ENCODE data around the gene LLGL2.

Gene LLGL2

DNA sequence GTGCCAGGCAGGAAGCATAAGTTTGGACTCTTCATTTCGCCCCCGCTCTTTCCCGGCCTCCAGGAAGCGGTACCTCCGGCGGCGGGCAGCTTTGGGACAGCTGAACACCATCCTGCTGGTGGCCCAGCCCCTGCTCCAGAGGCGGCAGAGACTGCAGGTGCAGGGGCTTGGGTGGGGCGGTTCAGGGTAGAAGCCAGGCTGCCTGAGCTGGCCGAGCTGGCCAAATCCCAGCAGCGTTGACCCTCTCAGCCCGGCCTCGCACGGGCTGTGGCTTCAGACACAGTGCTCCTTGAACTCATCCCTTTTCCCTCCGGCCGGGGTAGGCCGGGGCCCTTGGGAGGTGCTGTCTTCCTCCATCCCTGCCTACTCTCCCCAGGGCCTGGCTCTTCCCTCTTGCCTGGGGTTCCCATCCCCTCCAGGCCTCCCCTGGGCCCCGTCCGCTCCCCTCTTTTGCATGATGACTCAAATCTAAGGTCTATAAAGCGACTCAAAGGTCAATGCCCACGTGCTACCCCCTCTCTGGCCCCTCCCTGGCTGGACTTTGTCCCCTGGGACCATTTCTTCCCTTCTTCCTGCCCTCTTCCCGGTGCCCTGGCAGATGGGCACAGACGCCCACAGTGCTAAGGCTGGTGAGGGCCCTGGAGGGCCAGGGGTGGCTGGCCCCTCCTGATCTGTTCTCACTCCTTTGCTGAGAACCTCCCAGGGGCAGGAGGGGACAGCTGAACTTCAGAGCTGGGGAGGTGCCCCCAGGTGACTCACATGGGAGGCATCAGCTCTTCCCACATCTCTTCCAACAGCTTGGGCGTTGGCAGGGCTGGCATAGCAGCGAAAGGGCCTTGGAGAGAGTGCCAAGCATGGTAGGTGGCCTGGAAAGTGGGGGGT lies 84.8 kb downstream of the LLGL2 start:
- Histone ChIP-seq H3K36me3 (ENCODE audit: insufficient read depth, low read length) (no peaks in the 10 kb centered on the region), H3K4me1 (ENCODE audit: control insufficient read depth, insufficient read depth, low read length) (peaks cover 6% of the 10 kb centered on the region), H3K9ac (ENCODE audit: low read depth, low read length) (no peak overlapping the region), H3K4me3 (ENCODE audit: low read length) (no peak overlapping the region), H3K4me2 (ENCODE audit: low read length) (no peak overlapping the region), H3K9me3 (replicated peaks; ENCODE audit: low read length) (no peaks in the 10 kb centered on the region), H3K27me3 (ENCODE audit: control insufficient read depth, insufficient read depth, low read length) (no peaks in the 10 kb centered on the region)

DNA sequence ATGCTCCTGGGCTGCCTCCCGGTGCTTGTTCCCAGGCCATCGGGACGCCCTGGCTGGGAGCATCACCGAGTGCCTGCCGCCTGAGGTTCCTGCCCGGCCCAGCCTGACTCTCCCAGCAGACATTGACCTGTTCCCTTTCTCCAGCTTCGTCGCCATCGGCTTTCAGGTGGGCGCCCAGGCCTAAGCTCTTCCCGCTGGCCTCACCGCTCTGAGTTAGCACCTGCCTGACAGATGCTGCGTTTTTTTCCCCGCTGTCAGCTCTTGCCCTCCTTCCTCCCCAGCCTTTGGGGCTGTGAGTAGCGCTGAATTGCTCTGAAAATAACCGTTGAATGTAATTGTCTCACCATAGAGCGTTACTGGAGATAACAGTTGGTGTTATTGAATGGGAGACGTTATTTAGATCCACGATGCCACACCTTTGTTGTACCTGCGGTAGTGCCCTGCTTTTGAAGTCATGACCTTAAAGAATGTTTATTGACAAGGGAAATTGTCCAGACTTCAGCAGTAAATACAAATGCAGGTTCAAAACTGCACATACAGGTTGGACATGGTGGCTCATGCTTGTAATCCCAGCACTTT lies 86.4 kb downstream of the LLGL2 start:
- Histone ChIP-seq H3K4me1 (ENCODE audit: control insufficient read depth, insufficient read depth, low read length) (peaks cover 6% of the 10 kb centered on the region), H3K4me2 (ENCODE audit: low read length) (no peak overlapping the region), H3K36me3 (ENCODE audit: insufficient read depth, low read length) (no peaks in the 10 kb centered on the region), H3K9ac (ENCODE audit: low read depth, low read length) (no peak overlapping the region), H3K4me3 (ENCODE audit: low read length) (no peak overlapping the region), H3K9me3 (replicated peaks; ENCODE audit: low read length) (no peaks in the 10 kb centered on the region), H3K27me3 (ENCODE audit: control insufficient read depth, insufficient read depth, low read length) (no peaks in the 10 kb centered on the region)

DNA sequence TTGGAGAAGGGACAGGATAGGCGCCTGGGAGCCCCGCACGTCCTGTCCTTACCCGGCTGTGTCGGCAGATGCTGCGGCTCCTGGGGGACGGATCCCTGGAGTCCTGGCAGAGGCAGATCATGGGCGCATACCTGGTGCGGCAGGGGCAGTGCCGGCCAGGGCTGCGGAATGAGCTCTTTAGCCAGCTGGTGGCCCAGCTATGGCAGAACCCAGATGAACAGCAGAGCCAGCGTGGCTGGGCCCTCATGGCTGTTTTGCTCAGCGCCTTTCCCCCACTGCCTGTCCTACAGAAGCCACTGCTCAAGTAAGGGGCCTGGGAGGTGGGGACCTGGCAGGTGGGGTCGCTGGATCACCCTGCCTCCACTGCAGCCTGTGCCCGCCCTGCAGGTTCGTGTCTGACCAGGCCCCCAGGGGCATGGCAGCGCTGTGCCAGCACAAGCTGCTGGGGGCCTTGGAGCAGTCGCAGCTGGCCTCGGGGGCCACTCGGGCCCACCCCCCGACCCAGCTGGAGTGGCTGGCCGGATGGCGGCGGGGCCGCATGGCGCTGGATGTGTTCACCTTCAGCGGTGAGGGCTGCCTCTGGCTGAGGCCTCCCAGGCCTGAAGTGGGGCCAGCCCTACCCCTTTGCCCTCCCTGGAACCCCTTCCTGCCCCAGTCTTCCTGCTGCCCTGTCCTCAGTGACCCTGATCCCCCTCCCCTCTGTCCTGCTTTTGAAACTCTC lies 87.6 kb downstream of the LLGL2 start:
- Histone ChIP-seq H3K4me2 (ENCODE audit: low read length) (no peak overlapping the region), H3K27me3 (ENCODE audit: control insufficient read depth, insufficient read depth, low read length) (no peaks in the 10 kb centered on the region), H3K36me3 (ENCODE audit: insufficient read depth, low read length) (no peaks in the 10 kb centered on the region), H3K9ac (ENCODE audit: low read depth, low read length) (no peak overlapping the region), H3K9me3 (replicated peaks; ENCODE audit: low read length) (no peaks in the 10 kb centered on the region), H3K4me1 (ENCODE audit: control insufficient read depth, insufficient read depth, low read length) (peaks cover 6% of the 10 kb centered on the region), H3K4me3 (ENCODE audit: low read length) (no peak overlapping the region)

- Histone ChIP-seq H3K4me2 (ENCODE audit: low read length) (no peak overlapping the region), H3K4me3 (ENCODE audit: low read length) (no peak overlapping the region), H3K36me3 (ENCODE audit: insufficient read depth, low read length) (no peaks in the 10 kb centered on the region), H3K27me3 (ENCODE audit: control insufficient read depth, insufficient read depth, low read length) (no peaks in the 10 kb centered on the region), H3K9ac (ENCODE audit: low read depth, low read length) (no peak overlapping the region), H3K9me3 (replicated peaks; ENCODE audit: low read length) (no peaks in the 10 kb centered on the region), H3K4me1 (ENCODE audit: control insufficient read depth, insufficient read depth, low read length) (peaks cover 6% of the 10 kb centered on the region)
Observed at GRCh38 chr17:75614006-75614405, 88.5 kb downstream of the LLGL2 start.

DNA sequence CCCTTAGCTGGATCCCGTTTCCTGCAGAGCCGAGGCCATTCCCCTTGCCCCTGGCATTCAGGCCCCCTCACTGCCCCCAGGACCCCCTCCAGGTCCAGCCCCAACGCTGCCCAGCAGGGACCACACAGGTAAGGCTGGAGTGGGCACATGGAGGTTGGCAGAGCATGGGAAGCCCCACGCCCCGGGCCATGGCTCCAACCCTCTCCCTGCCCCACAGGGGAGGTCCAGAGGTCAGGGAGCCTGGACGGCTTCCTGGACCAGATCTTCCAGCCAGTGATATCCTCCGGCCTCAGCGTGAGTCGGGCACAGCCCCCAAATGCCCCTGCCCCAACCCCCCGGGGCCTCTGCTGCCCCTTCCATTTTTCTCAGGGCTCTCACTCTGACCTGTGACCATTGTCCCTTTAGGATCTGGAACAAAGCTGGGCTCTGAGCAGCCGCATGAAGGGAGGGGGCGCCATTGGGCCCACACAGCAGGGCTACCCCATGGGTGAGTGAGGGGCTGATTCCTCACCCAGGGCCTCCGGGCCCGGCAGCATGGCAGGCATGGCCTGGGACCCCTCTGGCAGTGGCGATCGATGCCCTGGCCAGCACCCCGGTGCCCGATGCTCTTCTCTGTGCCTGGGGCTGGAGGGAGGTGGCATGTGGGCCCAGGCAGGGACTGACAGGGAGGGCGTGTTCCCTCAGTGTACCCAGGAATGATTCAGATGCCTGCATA lies 89.2 kb downstream of the LLGL2 start:
- no peaks in the 10 kb centered on the region for H3K36me3 ChIP-seq (ENCODE audit: insufficient read depth, low read length)
- H3K9ac ChIP-seq (ENCODE audit: low read depth, low read length) = no peak overlapping the region

DNA sequence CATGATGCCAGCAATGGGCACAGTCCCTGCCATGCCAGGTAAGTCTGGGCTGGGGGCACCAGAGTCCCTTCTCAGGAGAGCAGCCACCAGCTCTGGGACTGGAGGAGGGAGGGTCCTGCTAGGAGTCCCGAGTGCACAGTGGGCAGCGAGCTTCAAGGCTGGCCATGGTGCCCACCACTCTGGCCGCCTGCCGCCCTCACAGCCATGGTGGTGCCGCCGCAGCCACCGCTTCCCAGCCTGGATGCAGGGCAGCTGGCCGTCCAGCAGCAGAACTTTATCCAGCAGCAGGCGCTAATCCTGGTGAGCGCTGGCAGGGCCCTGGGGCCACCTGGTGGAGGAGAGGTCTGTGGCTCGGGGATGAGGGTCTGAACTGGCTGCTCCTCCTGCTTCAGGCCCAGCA lies 89.8 kb downstream of the LLGL2 start:
- H3K4me1 ChIP-seq (ENCODE audit: control insufficient read depth, insufficient read depth, low read length) = peaks cover 6% of the 10 kb centered on the region
- H3K4me3 ChIP-seq (ENCODE audit: low read length) = no peak overlapping the region
- H3K9ac ChIP-seq (ENCODE audit: low read depth, low read length) = no peak overlapping the region
- no peaks in the 10 kb centered on the region for H3K27me3 ChIP-seq (ENCODE audit: control insufficient read depth, insufficient read depth, low read length)
- no peak overlapping the region for H3K4me2 ChIP-seq (ENCODE audit: low read length)
- no peaks in the 10 kb centered on the region for H3K36me3 ChIP-seq (ENCODE audit: insufficient read depth, low read length)
- no peaks in the 10 kb centered on the region for H3K9me3 ChIP-seq (replicated peaks; ENCODE audit: low read length)

More for the DNA sequence above, 89.2 kb downstream of the LLGL2 start:
- Histone ChIP-seq H3K4me1 (ENCODE audit: control insufficient read depth, insufficient read depth, low read length) (peaks cover 6% of the 10 kb centered on the region), H3K4me3 (ENCODE audit: low read length) (no peak overlapping the region), H3K27me3 (ENCODE audit: control insufficient read depth, insufficient read depth, low read length) (no peaks in the 10 kb centered on the region), H3K9me3 (replicated peaks; ENCODE audit: low read length) (no peaks in the 10 kb centered on the region), H3K4me2 (ENCODE audit: low read length) (no peak overlapping the region)

- Histone ChIP-seq H3K4me1 (ENCODE audit: control insufficient read depth, insufficient read depth, low read length) (no peaks in the 10 kb centered on the region), H3K27me3 (ENCODE audit: control insufficient read depth, insufficient read depth, low read length) (no peaks in the 10 kb centered on the region), H3K4me3 (ENCODE audit: low read length) (no peak overlapping the region), H3K9me3 (replicated peaks; ENCODE audit: low read length) (no peaks in the 10 kb centered on the region), H3K9ac (ENCODE audit: low read depth, low read length) (no peak overlapping the region), H3K36me3 (ENCODE audit: insufficient read depth, low read length) (no peaks in the 10 kb centered on the region), H3K4me2 (ENCODE audit: low read length) (no peak overlapping the region)
Observed at GRCh38 chr17:75616521-75617122, 91.1 kb downstream of the LLGL2 start.

DNA sequence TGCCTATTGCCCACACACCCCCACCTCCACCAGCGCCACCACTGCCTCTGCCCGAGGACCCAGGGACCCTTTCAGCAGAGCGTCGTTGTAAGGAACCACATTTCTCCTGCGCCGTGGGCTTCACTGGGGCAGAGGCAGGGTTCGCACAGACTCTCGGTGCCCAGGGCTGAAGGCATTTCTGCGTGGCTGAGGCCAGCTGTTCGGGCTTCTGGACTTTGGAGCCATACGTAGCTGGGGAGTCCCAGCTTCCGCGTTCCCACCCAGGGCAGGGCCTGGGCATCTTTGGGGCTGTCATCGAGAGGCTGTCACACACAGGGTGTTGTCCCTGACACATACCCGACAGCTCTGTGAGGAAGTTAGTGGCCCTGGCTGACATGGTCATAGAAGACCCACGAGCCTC lies 91.7 kb downstream of the LLGL2 start:
- Histone ChIP-seq H3K27me3 (ENCODE audit: control insufficient read depth, insufficient read depth, low read length) (no peaks in the 10 kb centered on the region), H3K4me2 (ENCODE audit: low read length) (no peak overlapping the region), H3K9me3 (replicated peaks; ENCODE audit: low read length) (no peaks in the 10 kb centered on the region), H3K9ac (ENCODE audit: low read depth, low read length) (no peak overlapping the region), H3K4me1 (ENCODE audit: control insufficient read depth, insufficient read depth, low read length) (no peaks in the 10 kb centered on the region), H3K36me3 (ENCODE audit: insufficient read depth, low read length) (no peaks in the 10 kb centered on the region), H3K4me3 (ENCODE audit: low read length) (no peak overlapping the region)

DNA sequence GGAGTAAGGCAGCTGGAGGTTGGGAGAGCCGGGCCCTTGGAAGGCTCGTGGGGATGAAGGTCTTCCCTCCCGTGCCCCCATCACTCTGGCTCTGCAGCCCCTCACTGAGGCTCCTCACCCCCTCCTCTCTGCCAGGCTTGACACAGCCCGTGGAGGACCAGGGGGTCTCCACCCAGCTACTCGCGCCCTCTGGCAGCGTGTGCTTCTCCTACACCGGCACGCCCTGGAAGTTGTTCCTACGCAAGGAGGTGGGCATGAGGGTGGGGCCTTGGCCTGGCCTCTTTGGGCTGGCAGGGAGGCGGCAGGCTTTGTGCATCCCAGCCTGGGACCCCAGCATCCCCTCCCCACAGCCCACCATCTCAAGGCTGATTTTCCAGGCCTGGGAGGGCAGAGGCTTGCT lies 92.2 kb downstream of the LLGL2 start:
- no peak overlapping the region for H3K4me2 ChIP-seq (ENCODE audit: low read length)
- no peaks in the 10 kb centered on the region for H3K36me3 ChIP-seq (ENCODE audit: insufficient read depth, low read length)
- no peaks in the 10 kb centered on the region for H3K4me1 ChIP-seq (ENCODE audit: control insufficient read depth, insufficient read depth, low read length)
- no peaks in the 10 kb centered on the region for H3K9me3 ChIP-seq (replicated peaks; ENCODE audit: low read length)
- H3K27me3 ChIP-seq (ENCODE audit: control insufficient read depth, insufficient read depth, low read length) = no peaks in the 10 kb centered on the region
- no peak overlapping the region for H3K9ac ChIP-seq (ENCODE audit: low read depth, low read length)
- H3K4me3 ChIP-seq (ENCODE audit: low read length) = no peak overlapping the region

DNA sequence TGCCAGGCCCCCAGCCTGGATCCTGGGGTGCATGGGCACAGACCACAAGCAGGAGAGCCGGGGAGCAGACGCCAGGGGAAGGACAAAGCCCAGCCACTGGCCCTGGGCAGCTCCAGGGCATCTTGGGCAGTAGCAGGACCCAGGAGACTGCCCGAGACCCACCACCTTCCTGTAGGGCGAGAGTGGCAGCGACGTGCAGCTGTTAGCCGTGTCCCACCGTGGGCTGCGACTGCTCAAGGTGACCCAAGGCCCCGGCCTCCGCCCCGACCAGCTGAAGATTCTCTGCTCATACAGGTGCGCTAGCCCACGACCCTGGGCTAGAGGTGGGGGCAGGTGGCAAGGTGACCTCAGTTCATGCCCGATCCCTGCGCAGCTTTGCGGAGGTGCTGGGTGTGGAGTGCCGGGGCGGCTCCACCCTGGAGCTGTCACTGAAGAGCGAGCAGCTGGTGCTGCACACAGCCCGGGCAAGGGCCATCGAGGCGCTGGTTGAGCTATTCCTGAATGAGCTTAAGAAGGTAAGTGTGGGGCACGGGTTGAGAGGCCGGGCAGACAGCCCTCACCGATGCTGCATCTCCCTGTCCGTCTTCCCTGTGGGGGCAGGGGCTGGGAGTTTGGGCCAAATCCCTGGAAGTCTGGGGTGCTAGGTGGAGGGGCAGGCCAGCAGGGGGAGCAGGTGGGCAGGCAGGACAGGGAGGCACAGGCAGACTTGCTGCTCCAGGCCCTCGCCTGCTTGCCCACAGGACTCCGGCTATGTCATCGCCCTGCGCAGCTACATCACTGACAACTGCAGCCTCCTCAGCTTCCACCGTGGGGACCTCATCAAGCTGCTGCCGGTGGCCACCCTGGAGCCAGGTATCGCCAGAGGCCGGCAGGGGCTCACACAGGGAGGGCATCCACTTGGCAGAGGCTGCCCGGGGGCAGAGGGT lies 94.3 kb downstream of the LLGL2 start:
- H3K9ac ChIP-seq (ENCODE audit: low read depth, low read length) = no peak overlapping the region
- H3K4me3 ChIP-seq (ENCODE audit: low read length) = no peak overlapping the region
- H3K27me3 ChIP-seq (ENCODE audit: control insufficient read depth, insufficient read depth, low read length) = no peaks in the 10 kb centered on the region
- no peak overlapping the region for H3K4me2 ChIP-seq (ENCODE audit: low read length)
- H3K9me3 ChIP-seq (replicated peaks; ENCODE audit: low read length) = no peaks in the 10 kb centered on the region
- H3K4me1 ChIP-seq (ENCODE audit: control insufficient read depth, insufficient read depth, low read length) = no peaks in the 10 kb centered on the region
- H3K36me3 ChIP-seq (ENCODE audit: insufficient read depth, low read length) = no peaks in the 10 kb centered on the region

Measured in skeletal muscle satellite cell (primary cell).